ENCODE results near the gene LMNTD1.

The LMNTD1 gene

GRCh38 chr12:25566202-25566949 lies 13.3 kb upstream of the LMNTD1 start:
- no peaks in the 10 kb centered on the region for H3K27me3 Mint-ChIP-seq (ENCODE audit: low read depth, poor library complexity)
- no peak for DNase-seq
- no peak overlapping the region for H3K27ac Mint-ChIP-seq
- H3K4me3 Mint-ChIP-seq = no peak overlapping the region
- TF ChIP-seq CTCF (IDR thresholded peaks at IDR 0.05) = no peak
- H3K9me3 Mint-ChIP-seq = peaks cover 51% of the 10 kb centered on the region
- H3K36me3 Mint-ChIP-seq (ENCODE audit: low read depth) = peaks cover 8% of the 10 kb centered on the region
- H3K4me1 Mint-ChIP-seq = no peaks in the 10 kb centered on the region

GRCh38 chr12:25558586-25558985 lies 5.5 kb upstream of the LMNTD1 start:
- Mint-ChIP-seq H3K9me3 (peaks cover 43% of the 10 kb centered on the region), H3K36me3 (ENCODE audit: low read depth) (no peaks in the 10 kb centered on the region), H3K27ac (no peak overlapping the region), H3K27me3 (ENCODE audit: low read depth, poor library complexity) (no peaks in the 10 kb centered on the region), H3K4me1 (no peaks in the 10 kb centered on the region), H3K4me3 (no peak overlapping the region)
- TF ChIP-seq CTCF (IDR thresholded peaks at IDR 0.05) = no peak
- no peak for DNase-seq

GRCh38 chr12:25557830-25558436 lies 4.8 kb upstream of the LMNTD1 start:
- Mint-ChIP-seq H3K36me3 (ENCODE audit: low read depth) (no peaks in the 10 kb centered on the region), H3K4me3 (no peak overlapping the region), H3K27me3 (ENCODE audit: low read depth, poor library complexity) (no peaks in the 10 kb centered on the region), H3K27ac (no peak overlapping the region), H3K9me3 (peaks cover 36% of the 10 kb centered on the region), H3K4me1 (no peaks in the 10 kb centered on the region)
- no peak for DNase-seq
- TF ChIP-seq CTCF (IDR thresholded peaks at IDR 0.05) = peak; percentile 30

- Mint-ChIP-seq H3K27me3 (ENCODE audit: low read depth, poor library complexity) (no peaks in the 10 kb centered on the region), H3K27ac (no peak overlapping the region), H3K4me1 (no peaks in the 10 kb centered on the region), H3K4me3 (no peak overlapping the region), H3K36me3 (ENCODE audit: low read depth) (no peaks in the 10 kb centered on the region), H3K9me3 (peaks cover 24% of the 10 kb centered on the region)
- no peak for TF ChIP-seq CTCF (IDR thresholded peaks at IDR 0.05)
- no peak for DNase-seq
Measured at GRCh38 chr12:25556153-25556552, 3.1 kb upstream of the LMNTD1 start.

GRCh38 chr12:25552681-25553080 lies 402 bp downstream of the LMNTD1 start:
- Mint-ChIP-seq H3K9me3 (no peaks in the 10 kb centered on the region), H3K27ac (no peak overlapping the region), H3K27me3 (ENCODE audit: low read depth, poor library complexity) (no peaks in the 10 kb centered on the region), H3K4me3 (no peak overlapping the region), H3K4me1 (no peaks in the 10 kb centered on the region), H3K36me3 (ENCODE audit: low read depth) (no peaks in the 10 kb centered on the region)
- no peak for TF ChIP-seq CTCF (IDR thresholded peaks at IDR 0.05)
- DNase-seq = no peak

- Mint-ChIP-seq H3K4me3 (no peak overlapping the region), H3K27ac (no peak overlapping the region), H3K4me1 (no peaks in the 10 kb centered on the region), H3K9me3 (no peaks in the 10 kb centered on the region), H3K36me3 (ENCODE audit: low read depth) (no peaks in the 10 kb centered on the region), H3K27me3 (ENCODE audit: low read depth, poor library complexity) (no peaks in the 10 kb centered on the region)
- DNase-seq = no peak
- no peak for TF ChIP-seq CTCF (IDR thresholded peaks at IDR 0.05)
Measured at GRCh38 chr12:25550186-25550585, 2.9 kb downstream of the LMNTD1 start.

Data from nephron progenitor cell (in vitro differentiated cells).